ENCODE results near the gene CALHM3.
"Not testable (repeated sequence)": the region's sequence is repeated elsewhere in the genome, so short reads cannot be mapped to it uniquely, and the experiment has no call there.

CALHM3 gene

DNA sequence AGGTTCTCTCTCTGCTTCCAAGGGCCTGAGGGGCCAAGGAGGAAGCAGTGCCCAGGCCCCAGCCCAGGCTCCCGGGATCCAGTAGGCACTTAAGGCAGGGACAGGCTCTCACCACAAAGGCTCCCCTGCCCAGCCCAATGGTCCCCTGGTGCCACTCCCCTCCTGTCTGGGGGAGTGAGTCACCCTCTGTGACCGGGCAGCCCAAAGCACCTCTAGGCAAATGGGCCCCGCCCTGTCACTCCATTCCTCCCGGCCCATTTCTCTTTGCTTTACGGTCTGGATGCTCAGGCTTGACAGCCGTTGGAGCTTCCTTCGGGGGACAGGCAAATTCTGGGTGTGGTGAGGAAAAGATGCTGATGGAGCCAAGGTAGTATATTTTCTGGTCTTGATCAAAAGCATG lies at the start of gene CALHM3:
Gene CALHM3, minus strand, starts transcription at position 106 of the 400 bp plus-strand sequence. CDS start 208 bp downstream, outside the sequence.
- H3K4me3 ChIP-seq (ENCODE audit: low read depth, low read length): no peak within 1 kb of the TSS
- no peak for DNase-seq (ENCODE audit: low read depth, low spot score)
- in situ Hi-C loops (cut with HindIII; ENCODE audit: low sequenced_read_pairs): no loop called here
- TF ChIP-seq, protein P1, sequence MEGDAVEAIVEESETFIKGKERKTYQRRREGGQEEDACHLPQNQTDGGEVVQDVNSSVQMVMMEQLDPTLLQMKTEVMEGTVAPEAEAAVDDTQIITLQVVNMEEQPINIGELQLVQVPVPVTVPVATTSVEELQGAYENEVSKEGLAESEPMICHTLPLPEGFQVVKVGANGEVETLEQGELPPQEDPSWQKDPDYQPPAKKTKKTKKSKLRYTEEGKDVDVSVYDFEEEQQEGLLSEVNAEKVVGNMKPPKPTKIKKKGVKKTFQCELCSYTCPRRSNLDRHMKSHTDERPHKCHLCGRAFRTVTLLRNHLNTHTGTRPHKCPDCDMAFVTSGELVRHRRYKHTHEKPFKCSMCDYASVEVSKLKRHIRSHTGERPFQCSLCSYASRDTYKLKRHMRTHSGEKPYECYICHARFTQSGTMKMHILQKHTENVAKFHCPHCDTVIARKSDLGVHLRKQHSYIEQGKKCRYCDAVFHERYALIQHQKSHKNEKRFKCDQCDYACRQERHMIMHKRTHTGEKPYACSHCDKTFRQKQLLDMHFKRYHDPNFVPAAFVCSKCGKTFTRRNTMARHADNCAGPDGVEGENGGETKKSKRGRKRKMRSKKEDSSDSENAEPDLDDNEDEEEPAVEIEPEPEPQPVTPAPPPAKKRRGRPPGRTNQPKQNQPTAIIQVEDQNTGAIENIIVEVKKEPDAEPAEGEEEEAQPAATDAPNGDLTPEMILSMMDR (IDR thresholded peaks at IDR 0.05; ENCODE audit: low read depth, low read length): no peak

DNA sequence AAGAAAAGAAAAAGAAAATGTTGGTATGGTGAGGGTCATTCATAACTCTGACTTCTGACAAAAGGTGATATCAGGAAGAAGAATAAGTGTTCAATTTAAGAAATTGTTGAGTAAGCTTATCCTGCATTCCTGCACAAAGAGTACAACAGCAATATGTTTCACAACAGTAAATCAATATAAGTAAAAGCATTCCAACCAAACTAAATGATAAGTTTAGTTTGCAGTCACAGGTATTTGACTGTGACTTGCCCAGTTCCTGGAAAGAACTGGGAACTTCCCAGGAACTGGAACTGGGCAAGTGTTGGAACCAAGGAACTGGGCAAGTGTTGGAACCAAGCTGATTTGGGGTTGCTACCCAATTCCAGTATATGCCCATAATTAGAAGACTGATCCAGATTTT lies 49.5 kb upstream of the CALHM3 start:
- in situ Hi-C loops (cut with HindIII; ENCODE audit: low sequenced_read_pairs): no loop called here
- TF ChIP-seq, protein P1 (IDR thresholded peaks at IDR 0.05; ENCODE audit: low read depth, low read length): no peak

DNA sequence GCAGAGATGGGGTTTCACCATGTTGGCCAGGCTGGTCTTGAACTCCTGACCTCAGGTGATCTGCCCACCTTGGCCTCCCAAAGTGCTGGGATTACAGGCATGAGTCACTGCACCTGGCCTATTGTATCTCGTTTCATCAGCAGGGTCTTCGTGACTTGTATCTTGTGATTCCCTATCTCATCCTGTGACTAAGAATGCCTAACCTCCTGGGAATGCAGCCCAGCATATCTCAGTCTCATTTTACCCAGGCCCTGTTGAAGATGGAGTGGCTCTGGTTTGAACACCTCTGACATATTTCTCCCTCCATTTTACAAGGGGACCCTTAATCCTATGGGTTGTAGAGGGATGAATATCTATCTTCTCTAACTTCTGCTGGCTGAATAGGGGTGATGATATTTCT lies 48.4 kb upstream of the CALHM3 start:
- in situ Hi-C loops (cut with HindIII; ENCODE audit: low sequenced_read_pairs); H3K4me3 ChIP-seq (ENCODE audit: low read depth, low read length); DNase-seq (ENCODE audit: low read depth, low spot score): not testable (repeated sequence)

More for the DNA sequence above, 49.5 kb upstream of the CALHM3 start:
- no peak for DNase-seq (ENCODE audit: low read depth, low spot score)
- H3K4me3 ChIP-seq (ENCODE audit: low read depth, low read length): no peak overlapping the region

GRCh38 chr10:103525901-103526300 lies 46.9 kb upstream of the CALHM3 start:
- DNase-seq (ENCODE audit: low read depth, low spot score): no peak
- in situ Hi-C loops (cut with HindIII; ENCODE audit: low sequenced_read_pairs): no loop called here
- H3K4me3 ChIP-seq (ENCODE audit: low read depth, low read length): no peak overlapping the region
- TF ChIP-seq, protein P1 (IDR thresholded peaks at IDR 0.05; ENCODE audit: low read depth, low read length): no peak

DNA sequence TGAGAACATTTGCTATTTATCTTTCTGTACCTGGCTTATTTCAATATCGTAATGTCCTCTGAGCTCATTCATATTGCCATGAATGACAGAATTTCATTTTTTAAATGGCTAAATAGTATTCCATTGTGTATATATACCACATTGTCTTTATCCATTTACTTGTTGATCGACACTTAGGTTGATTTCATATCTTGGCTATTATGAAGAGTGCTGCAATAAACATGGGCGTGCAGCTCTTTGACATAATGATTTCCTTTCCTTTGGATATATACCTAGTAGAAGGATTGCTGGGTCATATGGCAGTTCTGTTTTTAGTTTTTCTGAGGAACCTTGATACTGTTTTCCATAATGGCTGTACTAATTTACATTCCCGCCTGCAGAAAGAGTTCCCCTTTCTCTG lies 44.6 kb upstream of the CALHM3 start:
- in situ Hi-C loops (cut with HindIII; ENCODE audit: low sequenced_read_pairs): no loop called here
- DNase-seq (ENCODE audit: low read depth, low spot score): no peak
- TF ChIP-seq, protein P1 (IDR thresholded peaks at IDR 0.05; ENCODE audit: low read depth, low read length): no peak
- H3K4me3 ChIP-seq (ENCODE audit: low read depth, low read length): no peak overlapping the region

DNA sequence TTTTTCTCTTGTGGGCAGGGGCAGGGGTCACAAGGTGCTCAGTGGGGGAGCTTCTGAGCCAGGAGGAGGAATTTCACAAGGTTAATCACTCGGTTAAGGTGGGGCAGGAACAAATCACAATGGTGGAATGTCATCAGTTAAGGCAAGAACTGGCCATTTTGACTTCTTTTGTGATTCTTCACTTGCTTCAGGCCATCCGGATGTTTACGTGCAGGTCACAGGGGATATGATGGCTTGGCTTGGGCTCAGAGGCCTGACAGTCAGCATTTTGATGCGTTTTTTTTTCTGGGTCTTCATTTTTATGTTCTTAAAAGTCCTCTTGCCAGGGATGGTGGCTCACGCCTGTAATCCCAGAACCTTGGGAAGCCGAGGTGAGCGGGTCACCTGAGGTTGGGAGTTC lies 43.0 kb upstream of the CALHM3 start:
- in situ Hi-C loops (cut with HindIII; ENCODE audit: low sequenced_read_pairs); DNase-seq (ENCODE audit: low read depth, low spot score): not testable (repeated sequence)

GRCh38 chr10:103519798-103520197 lies 40.8 kb upstream of the CALHM3 start:
- TF ChIP-seq, protein P1 (IDR thresholded peaks at IDR 0.05; ENCODE audit: low read depth, low read length): no peak
- no peak for DNase-seq (ENCODE audit: low read depth, low spot score)
- H3K4me3 ChIP-seq (ENCODE audit: low read depth, low read length): no peak overlapping the region
- in situ Hi-C loops (cut with HindIII; ENCODE audit: low sequenced_read_pairs): no loop called here

More for the DNA sequence above, 43.0 kb upstream of the CALHM3 start:
- H3K4me3 ChIP-seq (ENCODE audit: low read depth, low read length): not testable (repeated sequence)
